Natural killer cell (primary cell): Measurements from ENCODE around the gene MVP. TPM values are rescaled to one million over a fixed set of nuclear protein-coding genes. Genes with fewer than 3 reads are reported as not detected.
A peak's percentile ranks its signal among the peaks of the same experiment; 100 is the strongest.
"Not testable (repeated sequence)": the region's sequence is repeated elsewhere in the genome, so short reads cannot be mapped to it uniquely, and the experiment has no call there.

Experiments
- ATAC-seq, 3 donors: fragments of 150-1000 bp in 2 of 3; fragments of 200-7000 bp in 1 of 3; cut with Tn5 transposase; 1 replicate in 1 of 3; 2 replicates in 2 of 3; pipeline ENCODE4 v1.10.0; 2021; ENCODE audit warnings: mild to moderate bottlenecking in 2 of 3, moderate library complexity in 2 of 3
- DNase-seq, 2 donors: peaks; one replicate each; pipeline versions ENCODE4 v3.0.0 to v3.0.0-alpha.2; 2013 to 2021; ENCODE audit warnings: mixed read lengths in 1 of 2
- H3K27ac ChIP-seq: one replicate; pipeline ENCODE4 v1.5.1; 2013; ENCODE audit warnings: mild to moderate bottlenecking, low read length
- H3K27me3 ChIP-seq: one replicate; pipeline ENCODE4 v1.6.1; 2013; ENCODE audit warnings: low read length; ENCODE audit not compliant: control insufficient read depth, insufficient read depth
- H3K36me3 ChIP-seq: one replicate; pipeline ENCODE4 v1.6.1; 2013; ENCODE audit warnings: low read length; ENCODE audit not compliant: control insufficient read depth, insufficient read depth
- H3K4me1 ChIP-seq: one replicate; pipeline ENCODE4 v1.6.1; 2013; ENCODE audit warnings: low read length; ENCODE audit not compliant: control insufficient read depth, insufficient read depth
- H3K4me3 ChIP-seq: one replicate; pipeline ENCODE4 v1.5.1; 2013; ENCODE audit warnings: low read length
- H3K9me3 ChIP-seq: one replicate; pipeline ENCODE4 v1.6.1; 2013; ENCODE audit warnings: low read length; ENCODE audit not compliant: control insufficient read depth, insufficient read depth
- H3K27ac Mint-ChIP-seq, 2 donors: one replicate each; pipeline ENCODE4 v1.8.0; 2022; ENCODE audit warnings: mild to moderate bottlenecking in 2 of 2, mixed read lengths in 2 of 2, moderate library complexity in 1 of 2
- H3K27me3 Mint-ChIP-seq, 2 donors: one replicate each; pipeline ENCODE4 v1.8.0; 2022; ENCODE audit warnings: low read depth in 2 of 2, mixed read lengths in 2 of 2
- H3K36me3 Mint-ChIP-seq: one replicate; pipeline ENCODE4 v1.8.0; 2022; ENCODE audit warnings: mixed read lengths
- H3K4me1 Mint-ChIP-seq, 2 donors: one replicate each; pipeline ENCODE4 v1.8.0; 2022; ENCODE audit warnings: mixed read lengths in 2 of 2
- H3K4me3 Mint-ChIP-seq: one replicate; pipeline ENCODE4 v1.8.0; 2022; ENCODE audit warnings: mild to moderate bottlenecking, moderate library complexity, mixed read lengths
- H3K9me3 Mint-ChIP-seq, 2 donors: one replicate each; pipeline ENCODE4 v1.8.0; 2022; ENCODE audit warnings: mixed read lengths in 2 of 2
- CTCF ChIP-seq: fragments of 200-600 bp; IDR thresholded peaks from one replicate; pipeline ENCODE4 v1.8.0; 2022; ENCODE audit warnings: antibody characterized with exemption
- WGBS: methylation state at CpG from one replicate; pipeline ENCODE4 v1.1.7; 2013; ENCODE audit warnings: missing lambda C conversion rate; ENCODE audit not compliant: insufficient coverage; 5-methylcytosine and 5-hydroxymethylcytosine counted together
- intact Hi-C: fragments of 100-400 bp; cut with micrococcal nuclease; formaldehyde crosslinking; loops from one replicate; pipeline ENCODE4 v1.14.2; 2022
- total RNA-seq, 4 donors: library from RNA; stranded (reverse); fragments of 120-200 nt in 1 of 4; gene quantifications; one replicate each; pipeline versions ENCODE4 v1.2.3 to v1.2.4, GENCODE V29; 2013 to 2022

Gene MVP
- total RNA-seq, 3 donors from 2014 or later (not counting 1 experiment from before 2014, with no cell fraction given), result 154 to 168 (median 163) TPM

- intact Hi-C loops, result no loop called here
- Histone ChIP-seq H3K27me3 (no peaks in the 10 kb centered on the region), H3K4me1 (no peaks in the 10 kb centered on the region), H3K9me3 (no peaks in the 10 kb centered on the region), H3K36me3 (no peaks in the 10 kb centered on the region), H3K4me3 (no peak within 1 kb of the TSS), H3K27ac (no peak within 1 kb of the TSS)
- no peak for TF ChIP-seq CTCF
- WGBS, result 80% methylated on average over 9 of the region's 10 CpGs
- H3K9me3 Mint-ChIP-seq, result no peaks in the 10 kb centered on the region
- DNase-seq (no peak), ATAC-seq (no peak)
- peaks cover 0 to 5% of the 10 kb centered on the region in 2 donors for H3K4me1 Mint-ChIP-seq
- no peak within 1 kb of the TSS for H3K27ac Mint-ChIP-seq
- no peaks in the 10 kb centered on the region for H3K36me3 Mint-ChIP-seq
- H3K4me3 Mint-ChIP-seq, result no peak within 1 kb of the TSS
- H3K27me3 Mint-ChIP-seq, result no peaks in the 10 kb centered on the region
These were observed 42.5 kb upstream of the MVP start, which contains the start of gene ZG16 for GRCh38 chr16:29777576-29778350. TSS of gene ZG16 (plus strand) at chr16:29778256. CDS start at chr16:29779267, 1,011 bp downstream.

GRCh38 chr16:29779474-29779873 lies 40.8 kb upstream of the MVP start:
- Mint-ChIP-seq H3K4me1 (peaks cover 0 to 5% of the 10 kb centered on the region in 2 donors), H3K27me3 (no peaks in the 10 kb centered on the region), H3K36me3 (no peaks in the 10 kb centered on the region), H3K9me3 (no peaks in the 10 kb centered on the region), H3K27ac (no peak overlapping the region), H3K4me3 (no peak overlapping the region)
- Histone ChIP-seq H3K36me3 (no peaks in the 10 kb centered on the region), H3K4me3 (no peak overlapping the region), H3K4me1 (no peaks in the 10 kb centered on the region), H3K27ac (no peak overlapping the region), H3K9me3 (no peaks in the 10 kb centered on the region), H3K27me3 (no peaks in the 10 kb centered on the region)
- 94% methylated on average over 10 of the region's 10 CpGs for WGBS
- intact Hi-C loops, result no loop called here
- no peak for DNase-seq
- no peak for ATAC-seq
- TF ChIP-seq CTCF, result no peak

GRCh38 chr16:29783094-29783953 lies 36.9 kb upstream of the MVP start:
- H3K4me1 ChIP-seq, result peaks cover 10% of the 10 kb centered on the region
- WGBS, result 94% methylated on average over 9 of the region's 13 CpGs
- H3K4me1 Mint-ChIP-seq, H3K4me3 Mint-ChIP-seq, H3K9me3 ChIP-seq, H3K27me3 ChIP-seq, H3K27me3 Mint-ChIP-seq, H3K27ac ChIP-seq, H3K36me3 Mint-ChIP-seq, H3K27ac Mint-ChIP-seq, H3K36me3 ChIP-seq, DNase-seq, H3K9me3 Mint-ChIP-seq, ATAC-seq, H3K4me3 ChIP-seq, intact Hi-C loops: not testable (repeated sequence)

- H3K27me3 ChIP-seq, result no peaks in the 10 kb centered on the region
- DNase-seq (peak in 1 of 2 donors; percentile 45), ATAC-seq (no peak)
- Mint-ChIP-seq H3K36me3 (no peaks in the 10 kb centered on the region), H3K27ac (no peak overlapping the region), H3K4me3 (no peak overlapping the region), H3K27me3 (no peaks in the 10 kb centered on the region), H3K9me3 (no peaks in the 10 kb centered on the region), H3K4me1 (peaks cover 7% of the 10 kb centered on the region in 2 donors)
- 92% methylated on average over 2 of the region's 2 CpGs for WGBS
- no peak overlapping the region for H3K4me3 ChIP-seq
- H3K4me1 ChIP-seq, result peaks cover 10% of the 10 kb centered on the region
- no peak for TF ChIP-seq CTCF
- H3K36me3 ChIP-seq, result no peaks in the 10 kb centered on the region
- no peak overlapping the region for H3K27ac ChIP-seq
- intact Hi-C loops, result no loop called here
- H3K9me3 ChIP-seq, result no peaks in the 10 kb centered on the region
These were observed 36.1 kb upstream of the MVP start for GRCh38 chr16:29784157-29784556.
